ENCODE data around the gene CCDC194.
"Not testable (repeated sequence)": the region's sequence is repeated elsewhere in the genome, so short reads cannot be mapped to it uniquely, and the experiment has no call there.

The CCDC194 gene

DNA sequence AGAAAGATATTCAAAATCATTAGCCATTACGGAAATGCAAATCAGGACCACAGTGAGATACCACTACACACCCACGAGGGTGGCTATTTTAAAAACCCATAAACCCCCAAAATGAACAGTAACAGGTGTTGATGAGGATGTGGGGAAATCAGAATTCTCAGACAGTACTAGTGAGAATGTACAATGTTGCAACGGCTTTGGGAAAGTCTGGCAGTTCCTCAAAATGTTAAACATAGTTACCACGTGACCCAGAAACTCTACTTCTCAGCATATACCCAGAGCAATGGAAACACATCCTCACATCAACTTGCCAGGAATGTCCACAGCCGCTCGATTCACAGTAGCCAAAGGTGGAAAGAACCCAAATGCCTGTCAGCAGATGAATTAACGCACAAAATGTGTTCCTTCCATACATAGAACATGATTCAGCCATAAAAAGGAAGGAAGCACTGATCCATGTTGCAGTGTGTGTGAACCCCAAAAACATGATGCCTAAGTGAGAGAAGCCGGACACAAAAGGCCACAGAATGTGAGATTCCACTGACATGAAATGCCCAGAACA is 23.9 kb downstream of the CCDC194 start:
- DNase-seq (ENCODE audit: low read depth), result no peak

DNA sequence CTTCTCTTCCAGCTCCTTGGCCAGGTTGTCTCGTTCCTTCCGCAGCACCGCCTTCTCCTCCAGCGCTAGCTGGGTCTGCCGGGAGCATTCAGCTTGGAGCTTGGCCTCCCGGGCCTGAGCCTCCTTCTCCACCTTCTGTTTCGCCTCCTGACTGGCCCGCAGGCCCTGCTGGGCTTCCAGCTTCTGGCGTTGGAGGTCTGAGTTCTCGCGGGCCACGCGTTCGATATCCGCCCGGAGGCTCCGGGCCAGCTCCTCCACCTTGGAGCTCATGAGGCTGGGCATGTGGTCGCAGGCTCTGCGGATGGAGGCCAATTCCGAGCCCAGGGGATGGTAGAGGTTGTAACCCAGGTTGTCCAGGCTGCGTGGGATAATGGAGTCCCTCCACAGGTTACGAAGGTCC is 28.6 kb downstream of the CCDC194 start:
- no peak for DNase-seq (ENCODE audit: low read depth)

DNA sequence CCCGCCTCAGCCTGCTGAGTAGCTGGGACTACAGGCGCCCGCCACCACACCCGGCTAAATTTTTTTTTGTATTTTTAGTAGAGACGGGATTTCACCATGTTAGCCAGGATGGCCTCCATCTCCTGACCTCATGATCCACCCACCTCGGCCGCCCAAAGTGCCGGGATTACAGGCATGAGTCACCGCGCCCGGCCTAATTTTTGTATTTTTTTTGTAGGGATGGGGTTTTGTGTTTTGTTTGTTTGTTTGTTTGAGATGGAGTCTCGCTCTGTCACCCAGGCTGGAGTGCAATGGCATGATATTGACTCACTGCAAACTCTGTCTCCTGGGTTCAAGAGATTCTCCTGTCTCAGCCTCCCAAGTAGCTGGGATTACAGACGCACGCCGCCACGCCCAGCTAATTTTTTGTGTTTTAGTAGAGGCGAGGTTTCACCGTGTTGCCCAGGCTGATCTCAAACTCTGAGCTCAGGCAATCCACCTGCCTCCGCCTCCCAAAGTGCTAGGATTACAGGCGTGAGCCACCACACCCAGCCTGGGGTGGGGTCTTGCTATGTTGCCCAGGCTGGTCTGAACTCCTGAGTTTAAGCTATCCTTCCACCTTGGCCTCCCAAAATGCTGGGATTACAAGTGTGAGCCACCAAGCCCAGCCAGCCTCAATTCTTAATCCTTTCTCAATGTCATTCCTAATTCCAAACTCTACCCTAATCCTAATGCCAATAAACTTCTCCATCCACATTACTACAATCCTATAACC is 30.0 kb downstream of the CCDC194 start:
- DNase-seq (ENCODE audit: low read depth), result not testable (repeated sequence)

GRCh38 chr19:17359905-17360800 is 33.8 kb downstream of the CCDC194 start:
- no peak for DNase-seq (ENCODE audit: low read depth)

DNA sequence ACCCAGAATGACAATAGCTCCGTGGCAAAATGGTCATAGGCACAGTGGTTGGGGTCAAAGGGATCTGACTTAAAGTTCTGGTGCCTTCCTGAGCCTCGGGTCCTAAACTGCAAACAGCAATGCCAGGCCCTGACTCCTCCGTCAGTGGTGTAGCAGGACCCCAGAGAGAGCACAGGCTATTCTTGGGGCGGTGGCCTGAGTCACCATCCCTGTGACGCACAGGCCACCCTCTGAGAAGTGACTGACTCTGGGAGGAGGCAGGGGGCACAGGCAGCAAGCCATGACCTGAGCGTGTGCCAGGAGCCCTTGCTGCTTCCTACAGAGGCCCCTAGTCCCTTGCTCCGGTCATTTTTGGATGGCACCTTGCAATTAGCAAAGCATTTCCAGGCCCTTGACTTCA is 35.6 kb downstream of the CCDC194 start:
- no peak for DNase-seq (ENCODE audit: low read depth)

GRCh38 chr19:17357724-17358123 is 36.3 kb downstream of the CCDC194 start:
- DNase-seq (ENCODE audit: low read depth), result no peak

- DNase-seq (ENCODE audit: low read depth), result no peak
Measured at GRCh38 chr19:17357078-17357666, 36.8 kb downstream of the CCDC194 start.

- DNase-seq (ENCODE audit: low read depth), result no peak
Measured at GRCh38 chr19:17353386-17353785, 40.6 kb downstream of the CCDC194 start.

DNA sequence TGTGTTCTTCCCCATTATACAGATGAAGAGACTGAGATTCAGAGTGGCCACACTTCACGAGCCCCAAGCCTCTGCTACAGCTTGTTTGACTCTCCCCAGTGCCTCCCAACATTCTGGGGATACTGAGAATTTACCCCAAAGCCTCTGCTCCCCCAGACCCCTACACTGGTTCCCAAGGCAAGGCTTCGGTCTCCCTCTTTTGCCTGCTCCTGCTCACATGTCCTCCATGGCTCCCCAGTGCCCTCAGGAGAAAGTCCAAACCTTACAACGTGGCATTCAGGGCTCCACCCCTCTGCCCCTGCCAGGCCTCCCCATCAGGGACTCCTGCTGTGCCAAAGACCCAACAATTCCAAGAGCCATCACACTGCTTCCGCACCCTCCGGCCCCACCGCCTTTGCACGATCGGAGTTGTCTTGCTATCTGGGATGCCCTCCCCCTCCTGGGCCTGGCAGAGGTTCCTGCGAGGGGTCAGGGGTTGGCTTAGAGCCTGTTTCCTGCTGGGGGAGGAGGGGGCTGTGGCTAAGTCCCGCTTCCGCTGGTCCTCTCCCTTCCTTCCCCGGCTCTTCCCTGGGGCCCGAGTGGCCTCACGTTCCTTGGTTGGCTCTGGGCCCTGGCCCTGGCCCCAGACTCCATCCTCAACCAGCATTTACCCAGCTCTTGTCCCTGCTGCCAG is 41.3 kb downstream of the CCDC194 start:
- DNase-seq (ENCODE audit: low read depth), result no peak

GRCh38 chr19:17351815-17352435 is 42.1 kb downstream of the CCDC194 start:
- DNase-seq (ENCODE audit: low read depth), result no peak

- no peak for DNase-seq (ENCODE audit: low read depth)
Measured at GRCh38 chr19:17348700-17349099, 45.3 kb downstream of the CCDC194 start.

DNA sequence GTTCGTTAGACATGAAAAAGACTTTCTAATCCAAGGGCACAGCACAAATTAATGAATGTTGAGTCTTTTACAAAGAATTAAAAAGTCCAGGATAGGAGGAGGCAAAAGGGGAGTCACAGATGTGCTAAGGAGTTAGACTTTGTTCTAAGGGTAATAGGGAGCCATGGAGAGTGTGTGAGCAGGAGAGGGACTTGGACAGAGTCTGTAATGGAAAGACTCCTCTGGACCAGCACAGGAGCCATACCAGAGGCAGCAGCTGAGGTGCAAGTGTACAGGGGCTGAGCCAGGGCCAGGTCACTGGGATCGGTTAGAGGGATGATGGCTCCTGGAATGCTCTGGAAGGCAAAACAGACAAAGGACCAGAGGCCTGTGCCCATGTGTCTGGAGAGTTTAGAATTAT is 46.1 kb downstream of the CCDC194 start:
- DNase-seq (ENCODE audit: low read depth), result no peak

DNA sequence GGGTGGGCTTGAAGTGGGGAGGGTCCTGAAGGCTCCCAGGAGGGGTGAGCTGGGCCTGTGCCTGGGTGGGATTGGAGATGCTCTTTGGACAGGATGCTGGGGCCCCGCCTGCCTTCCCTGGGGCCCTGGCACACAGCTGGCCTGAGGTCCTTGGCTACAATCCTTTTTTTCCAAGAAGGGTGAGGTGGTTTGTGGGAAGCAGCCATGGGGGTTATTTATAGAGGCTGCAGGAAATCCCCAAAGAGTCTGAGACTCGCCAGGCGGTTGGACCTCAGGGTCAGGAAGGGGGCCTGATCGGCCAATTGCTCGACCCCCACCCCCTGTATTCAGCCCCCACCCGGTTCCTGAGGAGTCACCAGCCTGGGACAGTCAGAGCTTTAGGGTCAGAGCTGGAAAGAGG is 46.6 kb downstream of the CCDC194 start:
- no peak for DNase-seq (ENCODE audit: low read depth)

GRCh38 chr19:17346109-17346671 is 47.8 kb downstream of the CCDC194 start:
- peak; percentile 80 for DNase-seq (ENCODE audit: low read depth)

- DNase-seq (ENCODE audit: low read depth), result no peak
Measured at GRCh38 chr19:17341845-17342244, 52.2 kb downstream of the CCDC194 start.

GRCh38 chr19:17341386-17341785 is 52.6 kb downstream of the CCDC194 start:
- DNase-seq (ENCODE audit: low read depth), result no peak

- DNase-seq (ENCODE audit: low read depth), result no peak
Measured at GRCh38 chr19:17340871-17341357, 53.1 kb downstream of the CCDC194 start.
